NK-92 (cell line): Measurements from ENCODE around the gene HSPB3.
"Not testable (repeated sequence)": the region's sequence is repeated elsewhere in the genome, so short reads cannot be mapped to it uniquely, and the experiment has no call there.

Experiments
- DNase-seq: peaks from one replicate; lab custom pipeline; 2025; ENCODE audit not compliant: unreplicated experiment; lab: John Stamatoyannopoulos, UW

Gene HSPB3

GRCh38 chr5:54454602-54455001 lies 897 bp upstream of the HSPB3 start:
- no peak for DNase-seq

GRCh38 chr5:54457094-54457862 lies 1.8 kb downstream of the HSPB3 start:
- no peak for DNase-seq

- no peak for DNase-seq
Measured at GRCh38 chr5:54458221-54458620, 2.7 kb downstream of the HSPB3 start.

GRCh38 chr5:54460181-54460919 lies 4.9 kb downstream of the HSPB3 start:
- DNase-seq, result no peak

GRCh38 chr5:54462281-54462680 lies 6.8 kb downstream of the HSPB3 start:
- DNase-seq, result no peak

- DNase-seq, result no peak
Measured at GRCh38 chr5:54463713-54464112, 8.2 kb downstream of the HSPB3 start.

GRCh38 chr5:54469622-54470021 lies 14.1 kb downstream of the HSPB3 start:
- no peak for DNase-seq

GRCh38 chr5:54470128-54470527 lies 14.6 kb downstream of the HSPB3 start:
- DNase-seq, result no peak

- DNase-seq, result no peak
Measured at GRCh38 chr5:54470677-54471076, 15.2 kb downstream of the HSPB3 start.

GRCh38 chr5:54471398-54471797 lies 15.9 kb downstream of the HSPB3 start:
- no peak for DNase-seq

- no peak for DNase-seq
Measured at GRCh38 chr5:54476682-54477081, 21.2 kb downstream of the HSPB3 start.

GRCh38 chr5:54477941-54478478 lies 22.5 kb downstream of the HSPB3 start:
- DNase-seq, result no peak

- DNase-seq, result no peak
Measured at GRCh38 chr5:54480296-54480695, 24.8 kb downstream of the HSPB3 start.

- no peak for DNase-seq
Measured at GRCh38 chr5:54484219-54484894, 28.9 kb downstream of the HSPB3 start.

- DNase-seq, result not testable (repeated sequence)
Measured at GRCh38 chr5:54485659-54486058, 30.2 kb downstream of the HSPB3 start.

GRCh38 chr5:54489648-54489979 lies 34.1 kb downstream of the HSPB3 start:
- not testable (repeated sequence) for DNase-seq

- DNase-seq, result no peak
Measured at GRCh38 chr5:54491326-54491725, 35.8 kb downstream of the HSPB3 start.

GRCh38 chr5:54492178-54492577 lies 36.7 kb downstream of the HSPB3 start:
- DNase-seq, result no peak

GRCh38 chr5:54495027-54495426 lies 39.5 kb downstream of the HSPB3 start:
- no peak for DNase-seq
